ENCODE results near the gene FAS.

The FAS gene

DNA sequence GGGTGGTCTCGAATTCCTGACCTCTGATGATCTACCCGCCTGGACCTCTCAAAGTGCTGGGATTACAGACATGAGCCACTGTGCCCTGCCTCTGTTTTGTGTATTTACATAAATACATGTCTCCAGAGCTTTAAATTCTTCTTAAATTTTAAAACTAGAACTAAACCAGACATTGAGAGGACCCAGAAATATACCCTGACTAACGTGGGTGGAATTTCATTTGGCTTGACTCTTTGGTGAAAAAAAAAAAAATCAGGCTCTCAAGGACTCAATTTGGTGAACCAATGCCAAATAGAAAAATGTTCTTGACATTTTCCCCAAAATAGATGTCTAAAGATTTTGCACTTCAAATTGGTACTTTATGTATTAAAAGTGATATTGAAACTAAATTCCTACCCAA is 16.6 kb upstream of the FAS start:
- no peak for DNase-seq

GRCh38 chr10:88974446-88975376 is 15.9 kb upstream of the FAS start:
- DNase-seq, result peak in 1 of 2 donors; percentile 36

DNA sequence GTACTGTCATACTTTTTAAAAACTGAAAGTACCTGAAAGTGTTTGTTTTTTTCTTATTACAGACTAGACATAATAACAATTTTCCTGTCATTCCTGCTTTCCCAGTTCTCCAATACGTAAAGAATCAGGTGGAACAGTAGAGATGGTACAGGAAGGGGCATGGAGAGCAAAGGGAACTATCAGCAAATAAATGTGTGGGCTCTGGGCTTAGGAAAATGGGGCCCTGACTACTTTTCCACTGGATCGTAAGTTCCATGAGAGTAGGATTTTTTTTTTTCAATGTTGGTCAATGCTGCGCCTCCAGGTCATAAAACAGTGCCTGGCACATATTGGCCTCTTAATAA is 15.2 kb upstream of the FAS start:
- DNase-seq, result no peak

DNA sequence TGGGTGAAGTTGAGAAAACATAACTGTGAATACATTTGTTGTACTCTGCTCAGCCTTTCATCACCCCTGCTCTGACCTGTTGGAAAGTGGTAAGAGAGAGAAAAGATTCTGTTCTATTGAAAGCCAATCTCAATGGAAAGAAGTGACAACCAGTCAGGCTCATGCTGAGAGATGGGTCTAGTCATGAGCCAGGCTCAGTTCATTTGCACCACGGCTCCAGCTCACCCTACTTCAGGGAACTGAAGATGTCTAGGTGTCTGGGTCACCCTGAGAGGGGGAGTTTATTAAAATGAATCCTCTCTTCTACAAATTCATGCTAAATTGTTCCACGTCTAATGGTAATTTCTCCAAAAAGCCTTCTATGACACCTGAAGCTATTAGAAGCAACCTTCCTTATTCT is 12.1 kb upstream of the FAS start:
- DNase-seq, result no peak

GRCh38 chr10:88979153-88979562 is 11.4 kb upstream of the FAS start:
- no peak for DNase-seq

DNA sequence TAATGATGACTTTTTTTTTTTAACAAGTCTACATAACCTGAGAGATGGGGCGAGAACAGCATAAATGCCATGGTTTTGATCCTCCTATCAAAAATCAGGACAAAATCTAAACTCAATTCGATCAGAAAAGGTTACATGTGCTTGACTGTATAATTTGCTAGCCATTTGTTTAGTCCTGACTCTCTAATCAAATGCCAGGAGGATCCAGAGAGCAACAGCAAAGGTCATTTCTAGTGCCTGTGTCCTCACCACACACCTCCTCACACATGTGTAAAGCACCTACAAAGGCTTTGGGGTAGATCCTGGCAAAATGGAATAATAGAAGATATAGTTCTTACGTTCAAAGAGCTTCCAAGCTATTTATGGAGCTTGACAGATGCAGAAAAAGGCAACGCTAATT is 11.0 kb upstream of the FAS start:
- DNase-seq, result no peak

GRCh38 chr10:88980247-88980646 is 10.4 kb upstream of the FAS start:
- no peak for DNase-seq

DNA sequence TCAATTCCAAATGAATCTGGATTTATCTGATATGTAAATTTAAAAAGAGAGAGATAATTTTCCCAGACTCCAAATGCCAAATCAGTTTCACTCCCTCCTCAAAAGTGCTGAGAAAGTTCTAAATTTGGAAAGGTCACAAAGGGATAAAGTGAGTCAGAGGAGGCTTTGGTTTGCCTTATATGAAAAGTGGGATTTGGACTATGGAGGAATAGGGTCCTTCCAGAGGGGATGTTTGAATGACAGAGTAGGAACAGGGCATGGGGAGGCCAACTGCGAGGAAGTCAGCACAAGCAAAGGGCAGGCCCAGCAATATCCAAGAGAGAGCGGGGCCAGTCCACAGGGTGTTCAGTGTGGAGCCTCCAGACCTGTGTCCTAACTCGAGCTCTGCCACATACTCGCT is 9.8 kb upstream of the FAS start:
- no peak for DNase-seq

- no peak for DNase-seq
These were observed 9.2 kb upstream of the FAS start for GRCh38 chr10:88981435-88981834.

GRCh38 chr10:88982366-88982765 is 8.2 kb upstream of the FAS start:
- DNase-seq, result no peak

DNA sequence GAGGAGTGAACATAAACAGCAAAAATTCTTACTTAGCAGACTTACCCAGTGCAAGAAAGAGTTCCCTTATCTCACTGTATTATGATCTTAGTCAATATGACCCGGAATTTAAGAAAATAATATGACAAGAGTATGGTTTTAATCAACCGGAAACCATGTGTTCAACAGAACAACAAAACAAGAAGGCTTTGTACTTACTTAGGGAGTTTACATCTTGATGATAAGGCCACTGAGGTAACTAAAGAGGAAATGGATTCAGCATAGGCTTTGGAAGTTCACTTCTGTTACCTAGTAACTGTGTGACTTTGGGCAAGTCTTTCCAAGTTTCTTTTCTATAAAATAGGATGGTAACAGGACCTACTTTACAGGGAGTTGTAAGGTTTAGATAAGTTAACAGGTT is 7.4 kb upstream of the FAS start:
- DNase-seq, result no peak

GRCh38 chr10:88983939-88984338 is 6.7 kb upstream of the FAS start:
- no peak for DNase-seq

DNA sequence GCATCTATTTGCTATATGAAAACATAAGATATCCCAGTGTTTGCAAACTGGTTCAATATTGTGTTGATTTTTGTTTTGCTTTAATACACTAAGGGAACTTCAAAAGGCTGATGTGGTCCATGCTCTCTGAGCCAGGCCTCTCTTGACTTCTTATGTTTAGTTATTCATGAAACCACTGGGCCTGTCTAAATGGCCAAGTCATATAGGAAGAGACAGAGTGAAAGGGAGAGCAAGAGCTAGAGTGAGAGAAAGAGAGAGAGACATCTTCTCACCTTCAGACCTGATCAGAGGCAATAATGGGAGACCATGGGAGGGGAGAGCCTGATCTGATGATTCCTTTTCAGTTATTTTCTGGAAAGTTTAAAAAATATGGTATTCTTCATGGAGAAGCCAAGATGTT is 6.1 kb upstream of the FAS start:
- DNase-seq, result no peak

- peak in 1 of 2 donors; percentile 51 for DNase-seq
These were observed 3.9 kb upstream of the FAS start for GRCh38 chr10:88986549-88987242.

GRCh38 chr10:88987243-88987725 is 3.3 kb upstream of the FAS start:
- DNase-seq, result no peak

DNA sequence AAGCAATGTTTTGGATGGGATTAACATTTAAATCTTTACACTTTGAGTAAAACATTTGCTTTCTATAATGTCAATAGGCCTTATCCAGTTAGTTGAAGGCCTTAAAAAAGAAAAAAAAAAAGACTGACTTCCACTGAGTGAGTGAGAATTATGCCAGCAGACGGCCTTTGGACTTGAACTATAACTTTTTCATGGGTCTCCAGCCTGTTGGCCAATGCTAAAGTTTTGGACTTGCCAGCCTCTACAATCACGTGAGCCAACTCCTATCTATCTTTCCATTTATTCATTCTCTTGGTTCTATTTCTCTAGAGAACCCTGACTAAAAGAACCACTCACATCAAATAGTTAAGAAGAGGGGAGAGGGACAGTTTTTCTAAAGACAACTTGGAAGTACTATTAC is 2.8 kb upstream of the FAS start:
- DNase-seq, result no peak

DNA sequence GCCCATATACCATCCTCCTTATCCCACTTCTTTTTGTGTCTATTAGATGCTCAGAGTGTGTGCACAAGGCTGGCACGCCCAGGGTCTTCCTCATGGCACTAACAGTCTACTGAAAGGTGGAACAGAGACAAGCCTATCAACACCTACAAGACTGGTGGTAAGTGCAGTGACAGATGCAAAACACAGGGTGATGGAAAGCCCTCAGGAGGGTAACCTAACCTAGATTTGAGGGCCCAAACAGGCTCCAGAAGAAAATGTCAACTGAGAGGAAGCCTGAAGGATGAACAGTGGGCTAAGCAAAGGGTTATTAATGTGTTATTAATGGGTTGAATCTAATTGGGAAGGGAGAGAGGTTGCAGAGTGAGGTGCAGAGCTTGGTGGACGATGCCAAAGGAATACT is 1.2 kb upstream of the FAS start:
- DNase-seq, result no peak

DNA sequence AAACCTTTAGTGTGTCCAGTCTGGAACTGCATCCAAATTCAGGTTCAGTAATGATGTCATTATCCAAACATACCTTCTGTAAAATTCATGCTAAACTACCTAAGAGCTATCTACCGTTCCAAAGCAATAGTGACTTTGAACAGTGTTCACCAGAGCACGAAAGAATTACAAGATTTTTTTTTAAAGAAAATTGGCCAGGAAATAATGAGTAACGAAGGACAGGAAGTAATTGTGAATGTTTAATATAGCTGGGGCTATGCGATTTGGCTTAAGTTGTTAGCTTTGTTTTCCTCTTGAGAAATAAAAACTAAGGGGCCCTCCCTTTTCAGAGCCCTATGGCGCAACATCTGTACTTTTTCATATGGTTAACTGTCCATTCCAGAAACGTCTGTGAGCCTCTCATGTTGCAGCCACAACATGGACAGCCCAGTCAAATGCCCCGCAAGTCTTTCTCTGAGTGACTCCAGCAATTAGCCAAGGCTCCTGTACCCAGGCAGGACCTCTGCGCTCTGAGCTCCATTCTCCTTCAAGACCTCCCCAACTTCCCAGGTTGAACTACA is 694 bp upstream of the FAS start:
- no peak for DNase-seq

DNA sequence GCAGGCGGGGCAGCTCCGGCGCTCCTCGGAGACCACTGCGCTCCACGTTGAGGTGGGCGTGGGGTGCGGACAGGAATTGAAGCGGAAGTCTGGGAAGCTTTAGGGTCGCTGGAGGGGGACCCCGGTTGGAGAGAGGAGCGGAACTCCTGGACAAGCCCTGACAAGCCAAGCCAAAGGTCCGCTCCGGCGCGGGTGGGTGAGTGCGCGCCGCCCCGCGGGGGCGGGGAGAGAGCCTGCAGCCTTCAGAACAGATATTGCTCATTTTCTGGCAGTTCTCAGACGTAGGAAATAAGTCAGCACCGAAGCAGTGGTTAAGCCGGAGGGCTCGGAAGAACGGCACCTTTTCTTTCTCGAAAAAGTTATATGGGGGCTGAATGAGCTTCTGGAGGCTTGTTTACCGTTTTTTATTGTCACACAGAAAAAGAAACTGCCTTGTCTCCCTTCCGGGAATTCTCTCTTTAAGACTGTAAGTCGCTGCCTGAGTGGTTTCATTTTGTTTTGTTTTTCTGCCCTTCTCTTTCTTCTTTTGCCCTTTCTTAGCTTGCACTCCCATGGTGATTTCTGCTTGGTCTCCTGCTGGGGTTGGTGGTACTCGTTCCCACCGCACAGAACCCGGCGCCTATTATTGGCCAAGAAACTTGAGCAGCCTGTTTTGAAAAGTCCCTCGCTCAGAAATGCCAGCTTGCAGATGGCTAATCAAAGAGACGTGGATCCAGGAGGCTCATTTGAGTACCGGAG is 732 bp downstream of the FAS start:
- peak; percentile 54 to 68 for DNase-seq

GRCh38 chr10:88991899-88992320 is 1.3 kb downstream of the FAS start:
- DNase-seq, result no peak

GRCh38 chr10:88992921-88993524 is 2.4 kb downstream of the FAS start:
- peak in 1 of 2 donors; percentile 56 for DNase-seq

GRCh38 chr10:88994019-88994418 is 3.4 kb downstream of the FAS start:
- peak in 1 of 2 donors; percentile 66 for DNase-seq

All from CD4-positive, alpha-beta T cell treated with Interleukin-1 beta for 1 hour (primary cell).